HG03280 (cell line): ENCODE data around the gene SNCAIP.

Source experiments
- ATAC-seq: cut with Tn5 transposase; IDR thresholded peaks from one replicate; pipeline ENCODE4 v1.9.1; 2021; ENCODE audit warnings: mild to moderate bottlenecking, moderate library complexity; ENCODE audit not compliant: unreplicated experiment

The SNCAIP gene

DNA sequence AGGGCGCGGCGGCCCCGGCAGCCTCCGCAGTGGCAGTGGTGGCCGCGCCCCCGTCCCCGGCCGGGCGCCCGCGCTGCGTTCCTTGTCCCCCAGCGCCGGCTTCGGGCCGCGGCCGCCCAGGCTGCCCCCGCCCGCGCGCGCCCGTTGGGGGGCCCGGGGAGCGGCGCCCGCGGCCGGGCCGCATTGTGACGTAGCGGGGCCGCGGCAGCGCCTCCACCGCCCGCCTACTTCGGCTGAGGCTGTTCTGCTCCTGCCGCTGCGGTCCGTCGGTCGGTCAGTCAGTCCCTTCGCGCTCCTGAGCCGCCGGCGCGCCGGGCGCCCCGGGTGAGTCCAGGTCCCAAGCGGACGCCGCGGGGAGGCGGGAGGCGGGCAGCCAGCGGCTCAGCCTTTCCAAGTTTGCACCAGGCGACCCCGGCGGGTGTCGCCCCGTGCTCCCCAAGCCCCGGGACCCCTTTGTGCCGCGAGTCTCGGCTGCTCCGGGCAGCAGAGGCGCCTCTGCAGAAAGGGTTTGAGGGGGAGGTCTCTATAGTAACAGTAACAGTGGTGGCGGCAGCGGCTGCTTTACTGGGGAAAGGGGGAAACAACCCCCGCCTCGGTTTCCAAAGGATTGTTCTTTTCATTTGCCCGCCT is at the start of gene SNCAIP:
SNCAIP (plus strand) TSS at position 277 of the 630 bp plus-strand sequence. CDS start 78,898 bp downstream, outside the sequence.
- ATAC-seq: peak; percentile 51

DNA sequence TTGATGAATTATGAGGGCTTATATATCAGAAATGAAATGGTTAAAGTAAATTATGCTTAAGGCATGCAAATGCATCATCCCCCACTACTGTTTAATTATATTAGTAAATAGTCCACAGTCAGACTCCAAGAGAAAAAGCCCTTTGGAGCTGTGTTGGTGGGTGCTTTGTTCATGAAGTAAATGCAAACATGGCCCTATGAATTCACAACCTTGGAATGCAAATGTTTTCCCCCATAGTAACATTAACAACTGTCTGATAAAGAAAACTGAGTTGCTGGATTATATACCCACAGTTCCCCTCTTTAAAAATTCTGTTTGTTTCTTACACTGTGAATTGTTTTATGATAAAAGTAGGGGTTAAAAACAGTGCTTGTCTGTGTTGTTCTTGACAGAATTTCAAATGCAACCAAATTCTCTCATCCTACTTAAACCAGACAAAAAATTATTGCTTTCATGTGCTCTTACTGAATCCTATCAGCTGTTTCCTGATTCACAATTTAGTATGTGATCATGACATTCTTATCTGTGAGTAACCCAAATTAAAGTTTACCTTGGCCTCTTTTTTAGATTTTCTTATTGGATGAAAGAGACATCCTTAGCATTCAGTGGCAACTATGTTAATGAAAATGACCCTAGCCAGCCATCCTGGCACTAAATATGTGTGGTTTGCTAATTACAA is 48.5 kb upstream of the SNCAIP start:
- ATAC-seq: no peak

DNA sequence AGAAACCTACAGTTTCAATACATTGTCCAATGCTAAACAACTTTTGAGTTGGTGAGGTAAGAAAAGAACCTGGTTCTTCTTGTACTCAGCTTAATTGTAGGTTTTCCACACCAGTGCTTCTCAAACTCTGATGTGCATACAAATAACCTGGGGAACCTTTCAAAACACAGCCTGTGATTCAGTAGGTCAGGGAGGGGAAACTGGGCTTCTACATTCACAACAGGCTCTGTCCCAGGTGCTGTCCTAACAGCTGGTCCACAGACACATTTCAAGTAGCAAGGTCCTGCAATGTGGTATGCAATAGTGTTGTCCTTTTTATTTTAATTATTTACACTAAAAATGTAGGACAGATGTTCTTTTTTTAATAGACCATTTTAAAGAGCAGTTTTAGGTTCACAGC is 47.4 kb upstream of the SNCAIP start:
- no peak for ATAC-seq

DNA sequence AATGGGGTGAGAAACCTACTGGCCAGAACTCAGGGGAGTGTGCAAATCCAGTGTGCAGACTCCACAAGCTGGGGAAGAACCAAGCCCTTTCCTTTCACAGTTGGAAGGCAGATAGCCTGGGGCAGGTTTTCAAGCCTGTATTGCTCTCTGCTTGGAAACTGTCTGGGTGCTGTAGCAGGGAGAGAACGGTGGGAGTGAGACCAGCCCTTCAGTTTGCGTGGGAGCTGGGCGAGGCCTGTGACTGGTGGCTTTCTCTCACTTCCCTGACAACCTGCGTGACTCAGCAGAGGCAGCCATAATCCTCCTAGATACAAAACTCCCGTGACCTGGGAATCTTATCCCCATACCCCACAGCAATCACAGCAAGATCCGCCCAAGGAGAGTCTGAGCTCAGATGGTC is 44.9 kb upstream of the SNCAIP start:
- no peak for ATAC-seq

DNA sequence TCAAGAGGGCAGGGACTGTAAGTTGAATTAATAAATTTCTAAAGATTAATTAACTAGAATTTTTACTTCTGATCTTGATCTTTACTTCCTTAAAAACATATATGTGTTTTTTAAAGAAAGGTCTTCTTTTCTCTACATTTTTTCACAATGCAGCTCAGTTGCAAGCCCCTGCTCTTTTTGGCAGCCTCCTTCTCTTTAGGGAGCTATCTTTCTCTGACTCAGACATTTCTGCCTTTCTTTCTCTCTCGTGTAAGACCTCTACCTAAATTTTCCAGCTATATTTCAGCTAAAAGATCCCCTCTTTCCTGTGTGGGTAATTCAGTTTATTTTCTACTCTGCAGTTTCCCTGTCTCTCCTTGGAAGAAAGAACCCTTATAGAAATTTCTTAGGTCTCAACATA is 38.3 kb upstream of the SNCAIP start:
- ATAC-seq: no peak

- ATAC-seq: no peak
These were observed 28.4 kb upstream of the SNCAIP start for GRCh38 chr5:122283592-122283991.

- ATAC-seq: no peak
These were observed 25.5 kb upstream of the SNCAIP start for GRCh38 chr5:122286541-122286940.

- no peak for ATAC-seq
These were observed 24.9 kb upstream of the SNCAIP start for GRCh38 chr5:122287101-122287500.

- no peak for ATAC-seq
These were observed 20.8 kb upstream of the SNCAIP start for GRCh38 chr5:122291000-122291901.

DNA sequence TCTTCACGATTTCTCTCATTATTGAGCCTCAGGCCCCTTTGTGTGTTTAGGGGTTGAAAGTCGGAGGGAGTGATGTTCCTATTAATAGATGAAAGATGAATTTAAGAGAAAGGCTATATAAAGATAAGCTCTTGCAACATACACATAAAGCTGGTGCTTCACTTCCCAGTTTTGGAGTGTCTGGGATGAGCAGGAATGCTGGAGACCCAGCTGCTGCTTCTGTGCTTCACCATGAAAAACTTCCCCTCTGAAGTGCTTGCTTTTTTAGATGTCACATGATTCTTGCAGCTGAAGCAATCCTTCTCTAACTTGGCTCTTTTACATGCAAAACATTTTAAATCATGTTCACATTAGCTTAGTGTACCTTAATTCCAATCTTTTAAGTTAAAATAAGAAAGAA is 19.7 kb upstream of the SNCAIP start:
- no peak for ATAC-seq

- peak; percentile 42 for ATAC-seq
These were observed 16.9 kb upstream of the SNCAIP start for GRCh38 chr5:122295138-122295537.

- ATAC-seq: no peak
These were observed 15.2 kb upstream of the SNCAIP start for GRCh38 chr5:122296871-122297270.

- ATAC-seq: peak; percentile 86
These were observed 14.3 kb upstream of the SNCAIP start for GRCh38 chr5:122297587-122298298.

GRCh38 chr5:122300374-122300773 is 11.7 kb upstream of the SNCAIP start:
- no peak for ATAC-seq

- no peak for ATAC-seq
These were observed 11.0 kb upstream of the SNCAIP start for GRCh38 chr5:122301016-122301415.

GRCh38 chr5:122304471-122305215 is 7.4 kb upstream of the SNCAIP start:
- ATAC-seq: no peak

GRCh38 chr5:122306461-122306860 is 5.6 kb upstream of the SNCAIP start:
- ATAC-seq: no peak

DNA sequence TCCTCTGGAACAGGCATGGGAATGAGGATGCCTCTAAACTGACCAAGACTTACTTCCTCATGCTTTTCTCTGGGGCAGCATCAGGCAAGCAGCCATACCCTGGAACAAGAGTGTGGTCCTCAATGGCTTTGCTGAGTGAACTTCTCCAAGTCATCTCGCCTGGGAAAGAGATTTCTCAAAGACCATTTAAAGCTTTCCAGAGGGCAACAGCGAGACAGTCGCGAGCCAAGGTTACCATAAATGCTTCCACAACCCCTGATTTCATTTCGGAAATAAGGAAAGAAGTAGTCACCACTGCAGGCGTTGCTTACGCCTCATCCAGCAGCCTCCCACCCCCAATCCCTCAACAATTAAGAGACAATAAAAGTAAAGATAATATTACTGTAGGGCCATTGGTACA is 1.1 kb upstream of the SNCAIP start:
- ATAC-seq: no peak

- ATAC-seq: no peak
These were observed 508 bp upstream of the SNCAIP start for GRCh38 chr5:122311497-122311960.
